SW 1271 (cell line): ENCODE results near the gene ARHGDIG.
"Not testable (repeated sequence)": the region's sequence is repeated elsewhere in the genome, so short reads cannot be mapped to it uniquely, and the experiment has no call there.

ENCODE experiments used
- DNase-seq, 2 experiments: peaks; one replicate each; lab custom pipeline; 2025; lab: John Stamatoyannopoulos, UW

The ARHGDIG gene

GRCh38 chr16:330741-331140, 50.4 kb downstream of the ARHGDIG start:
- DNase-seq = no peak

GRCh38 chr16:331181-331814, 50.9 kb downstream of the ARHGDIG start:
- not testable (repeated sequence) for DNase-seq
